ENCODE measurements around the gene ZSCAN12.
A peak's percentile ranks its signal among the peaks of the same experiment; 100 is the strongest.

ZSCAN12 gene

DNA sequence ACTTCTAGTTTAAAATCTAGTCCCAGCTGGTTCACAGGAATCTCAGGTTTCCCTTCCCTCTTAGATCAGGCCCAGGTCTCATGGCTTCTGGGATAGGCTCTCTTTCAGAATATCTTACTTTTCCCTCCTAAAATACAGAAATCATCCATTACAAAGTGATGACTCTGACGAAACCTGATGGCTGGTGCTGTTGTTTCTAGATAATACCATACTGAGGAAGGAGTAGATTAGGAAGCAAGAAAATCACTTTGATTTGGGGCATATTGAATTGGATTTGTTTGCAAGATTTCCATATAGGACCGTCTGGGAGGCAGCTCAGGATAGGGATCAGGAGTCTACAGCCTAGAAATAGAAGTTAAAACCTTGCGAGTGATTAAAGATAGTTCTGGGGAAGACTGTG, 46.2 kb downstream of the ZSCAN12 start:
- DNase-seq = no peak

DNA sequence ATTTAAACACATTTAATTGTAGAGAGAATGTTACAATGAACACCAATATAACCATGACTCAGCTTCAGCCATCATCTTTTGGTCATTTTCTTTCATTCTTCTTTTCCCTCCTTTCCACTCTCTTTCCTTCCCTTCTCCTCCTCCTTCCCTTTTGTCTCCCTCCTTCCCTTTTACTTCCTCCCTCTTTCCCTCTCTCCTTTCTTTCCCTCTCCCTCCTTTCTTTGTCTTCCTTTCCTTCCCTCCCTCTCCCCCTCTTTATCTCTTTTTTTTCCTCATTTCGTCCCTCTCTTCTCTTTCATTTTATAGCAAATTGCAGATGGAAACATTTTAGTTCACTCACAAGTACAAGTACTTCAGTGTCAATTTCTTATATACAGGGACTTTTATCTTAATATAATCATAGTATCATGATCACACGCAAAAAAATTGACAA, 48.0 kb downstream of the ZSCAN12 start:
- no peak for DNase-seq

DNA sequence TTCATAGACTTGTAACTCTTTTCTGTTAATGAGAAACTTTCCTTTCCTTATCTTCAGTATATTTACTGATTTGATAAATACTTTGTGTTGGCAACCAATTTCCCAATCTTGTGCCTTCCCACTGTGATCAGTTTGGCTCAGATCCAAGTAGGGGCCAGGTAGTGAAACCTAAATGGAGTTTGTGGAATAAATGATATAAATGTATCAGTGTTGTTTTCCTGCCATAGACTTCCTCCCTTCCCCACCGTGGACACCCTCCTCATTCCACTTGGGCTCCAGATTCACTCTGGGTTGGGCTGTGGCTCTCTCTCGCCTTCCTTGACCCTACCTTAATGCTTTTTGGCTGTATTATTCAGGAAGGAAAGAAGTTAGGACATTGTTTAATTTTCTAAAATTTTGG, 48.5 kb downstream of the ZSCAN12 start:
- no peak for DNase-seq

DNA sequence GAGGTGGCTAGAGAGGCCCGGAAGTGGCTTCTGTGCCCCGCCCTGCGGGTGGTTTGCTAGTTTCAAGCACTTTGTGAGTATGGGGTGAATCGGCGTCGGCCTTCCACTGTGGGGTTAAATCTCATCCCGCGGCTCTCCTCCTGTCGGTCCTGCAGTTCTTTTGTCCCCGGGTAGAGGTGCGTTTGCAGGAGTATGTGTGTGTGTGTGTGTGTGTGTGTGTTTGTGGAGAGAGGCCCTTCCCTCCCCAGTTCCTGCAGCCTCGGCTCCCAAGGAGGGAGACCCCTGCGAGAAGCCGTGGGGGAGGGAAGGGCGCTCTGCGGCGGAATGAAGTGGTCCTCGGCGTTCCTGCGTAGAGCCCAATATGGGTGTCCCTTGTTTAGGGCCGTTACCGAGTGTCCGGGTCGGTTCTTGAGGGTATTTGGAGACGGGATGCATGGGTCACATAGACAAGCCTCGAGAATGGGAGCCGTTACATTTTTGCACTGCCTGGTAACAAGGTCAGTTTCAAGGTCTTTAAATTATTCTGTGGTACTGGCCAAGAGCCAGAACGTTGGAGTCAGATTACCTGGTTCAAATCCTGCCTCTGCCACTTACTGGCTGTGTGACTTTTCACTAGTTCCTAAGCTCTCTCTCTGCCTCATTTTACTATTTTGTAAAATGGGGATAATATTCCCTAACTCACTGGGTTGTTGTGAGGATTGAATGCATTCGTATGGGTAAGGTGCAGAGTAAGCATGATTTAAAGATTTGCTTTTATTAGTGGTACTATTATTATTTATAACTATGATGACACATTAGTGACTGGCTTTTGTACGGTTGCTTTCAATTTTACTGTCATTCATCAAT, 49.4 kb downstream of the ZSCAN12 start, which contains the start of gene ZKSCAN3:
TSS of gene ZKSCAN3 (plus strand) at position 56 of the 846 bp plus-strand sequence. CDS start 9,640 bp downstream, outside the sequence.
- peak; percentile 80 for DNase-seq

DNA sequence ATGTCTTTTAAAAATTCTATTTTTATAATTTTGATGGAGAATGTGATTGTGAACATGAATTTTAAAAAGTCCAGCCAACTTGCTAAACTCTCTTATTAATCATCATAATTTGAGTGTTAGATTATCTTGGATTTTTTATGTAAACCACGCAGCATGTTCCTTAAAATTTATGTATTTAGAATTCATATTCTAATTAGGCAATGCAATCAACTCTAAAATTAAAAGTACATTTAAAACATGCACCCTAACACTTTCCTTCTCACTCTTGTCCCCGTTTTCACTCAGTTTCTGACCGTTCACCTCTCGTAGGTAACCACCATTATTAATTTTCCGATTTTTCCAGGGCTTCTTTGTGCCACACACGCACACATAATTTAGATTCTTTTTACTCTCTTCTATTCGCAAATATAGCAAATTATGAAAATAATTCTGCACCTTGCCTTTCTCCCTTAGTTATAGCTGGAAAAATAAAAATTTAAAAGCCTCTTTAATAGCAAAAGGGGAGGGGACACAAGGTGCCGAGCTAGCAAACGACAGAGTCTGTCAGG, 50.1 kb downstream of the ZSCAN12 start:
- no peak for DNase-seq

DNA sequence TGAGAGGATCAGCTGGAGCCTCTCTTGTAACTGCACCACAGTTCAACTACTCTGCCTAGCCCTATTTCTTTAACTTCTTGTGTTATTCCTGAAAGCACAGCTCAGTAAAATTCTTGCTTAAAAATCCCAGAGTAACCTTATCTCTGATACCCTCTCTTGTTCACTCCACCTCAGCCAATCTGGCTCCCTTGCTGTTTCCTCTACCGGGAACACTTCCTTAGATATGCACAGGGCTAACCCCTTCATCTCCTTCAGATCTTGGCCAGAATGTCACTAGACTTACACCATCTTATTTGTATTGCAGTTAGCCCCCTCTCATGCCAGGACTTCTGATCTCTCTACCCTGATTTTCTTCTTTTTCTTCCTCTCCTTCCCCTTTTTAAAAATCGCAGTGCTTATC, 52.4 kb downstream of the ZSCAN12 start:
- DNase-seq = no peak

DNA sequence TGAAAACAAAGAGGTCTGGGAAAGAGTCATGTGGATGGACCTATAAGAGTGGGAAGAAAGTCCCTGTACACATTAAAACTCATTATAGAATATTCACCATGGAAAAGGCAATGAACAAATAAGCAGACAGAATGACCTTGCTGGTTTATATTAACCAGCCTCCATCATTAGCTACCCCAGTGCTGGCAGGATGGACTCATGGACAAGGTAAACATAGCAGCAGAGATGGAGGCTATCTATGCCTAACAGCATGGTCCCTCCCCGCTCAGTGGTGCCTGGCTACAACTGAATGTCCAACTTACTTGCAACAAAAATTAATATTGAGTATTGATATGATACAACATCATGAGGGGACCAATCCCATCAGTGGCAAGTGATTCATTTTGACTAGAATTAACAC, 54.3 kb downstream of the ZSCAN12 start:
- no peak for DNase-seq

DNA sequence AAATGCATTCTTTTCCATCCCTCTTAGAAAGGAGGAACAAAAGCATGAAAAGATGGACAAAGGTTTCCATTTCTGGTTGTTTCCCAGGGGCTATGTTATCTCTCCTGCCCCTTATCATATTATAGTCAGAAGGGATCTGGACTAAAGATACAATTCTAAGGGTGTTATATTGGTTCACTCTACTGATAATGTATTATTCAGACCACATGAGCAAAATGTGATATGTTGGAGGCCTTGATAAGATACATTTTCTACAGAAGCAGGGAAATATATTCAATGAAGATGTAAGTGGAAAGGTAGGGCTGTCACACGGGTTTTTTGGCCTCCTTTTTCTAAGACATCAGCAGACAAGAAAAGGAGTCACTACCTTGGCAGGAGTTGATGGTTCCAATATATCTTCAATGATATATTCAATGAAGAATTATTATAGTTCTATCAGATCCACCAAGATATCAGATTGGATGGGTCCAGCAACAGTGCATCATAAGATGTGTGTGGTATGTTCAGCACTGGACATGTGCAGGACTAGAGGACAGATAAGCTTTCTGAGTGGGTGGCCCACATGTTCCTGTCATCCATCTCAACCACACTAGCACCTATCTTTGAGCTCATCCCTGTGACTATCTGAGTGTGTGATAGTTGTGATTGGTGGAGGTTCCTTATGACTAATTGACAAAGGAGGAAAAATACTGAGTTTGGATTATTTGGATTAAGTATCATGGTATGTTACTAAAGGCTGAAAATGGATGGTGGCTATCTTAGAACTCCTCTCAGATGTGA, 55.5 kb downstream of the ZSCAN12 start:
- DNase-seq = no peak

DNA sequence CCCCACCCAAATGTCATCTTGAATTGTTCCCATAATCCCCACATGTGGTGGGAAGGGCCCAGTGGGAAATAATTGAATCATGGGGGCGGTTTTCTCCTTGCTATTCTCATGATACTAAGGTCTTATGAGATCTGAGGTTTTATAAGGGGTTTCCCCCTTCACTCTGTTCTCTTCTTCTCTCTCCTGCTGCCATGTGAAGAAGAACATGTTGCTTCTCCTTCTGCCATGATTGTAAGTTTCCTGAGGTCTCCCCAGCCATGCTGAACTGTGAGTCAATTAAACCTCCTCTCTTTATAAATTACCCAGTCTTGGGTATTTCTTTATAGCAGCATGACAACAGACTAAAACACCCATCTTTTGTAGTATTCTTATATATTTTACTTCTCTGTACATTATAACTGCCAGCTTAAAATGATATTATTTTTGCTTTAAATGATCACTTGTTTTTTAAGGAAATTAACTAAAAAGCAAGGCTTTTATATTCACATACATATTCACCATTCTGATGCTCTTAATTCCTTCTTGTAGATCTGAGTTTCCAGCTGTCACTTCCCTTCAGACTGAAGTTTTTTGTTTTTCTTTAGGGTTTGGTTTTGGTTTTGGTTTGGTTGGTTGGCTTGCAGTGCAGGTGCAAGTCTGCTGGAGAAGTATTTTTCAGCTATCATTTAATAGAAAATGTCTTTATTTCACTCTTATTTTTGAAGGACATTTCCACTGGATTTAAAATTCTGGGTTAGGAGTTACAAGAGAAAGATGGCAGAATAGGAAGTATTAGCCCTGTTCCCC, 59.0 kb downstream of the ZSCAN12 start:
- DNase-seq = no peak

DNA sequence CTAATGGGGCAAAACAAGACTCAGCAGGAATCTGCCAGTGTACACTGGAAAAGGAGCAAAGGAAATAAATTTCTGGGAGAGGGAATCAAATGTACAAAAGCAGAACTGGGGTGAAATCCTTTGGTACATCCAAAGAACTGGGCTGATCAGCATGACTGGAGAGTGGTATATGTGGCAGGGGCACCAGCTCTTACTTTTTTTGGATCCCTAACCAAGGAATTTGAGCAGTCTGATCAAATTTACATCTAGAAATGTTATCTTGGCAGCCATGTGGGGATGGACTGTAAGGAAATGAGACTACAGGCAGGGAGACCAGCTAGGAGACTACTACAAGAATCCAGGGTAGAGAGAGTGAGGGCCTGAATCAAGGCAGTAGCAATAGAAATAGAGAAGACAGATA, 62.4 kb downstream of the ZSCAN12 start:
- no peak for DNase-seq

DNA sequence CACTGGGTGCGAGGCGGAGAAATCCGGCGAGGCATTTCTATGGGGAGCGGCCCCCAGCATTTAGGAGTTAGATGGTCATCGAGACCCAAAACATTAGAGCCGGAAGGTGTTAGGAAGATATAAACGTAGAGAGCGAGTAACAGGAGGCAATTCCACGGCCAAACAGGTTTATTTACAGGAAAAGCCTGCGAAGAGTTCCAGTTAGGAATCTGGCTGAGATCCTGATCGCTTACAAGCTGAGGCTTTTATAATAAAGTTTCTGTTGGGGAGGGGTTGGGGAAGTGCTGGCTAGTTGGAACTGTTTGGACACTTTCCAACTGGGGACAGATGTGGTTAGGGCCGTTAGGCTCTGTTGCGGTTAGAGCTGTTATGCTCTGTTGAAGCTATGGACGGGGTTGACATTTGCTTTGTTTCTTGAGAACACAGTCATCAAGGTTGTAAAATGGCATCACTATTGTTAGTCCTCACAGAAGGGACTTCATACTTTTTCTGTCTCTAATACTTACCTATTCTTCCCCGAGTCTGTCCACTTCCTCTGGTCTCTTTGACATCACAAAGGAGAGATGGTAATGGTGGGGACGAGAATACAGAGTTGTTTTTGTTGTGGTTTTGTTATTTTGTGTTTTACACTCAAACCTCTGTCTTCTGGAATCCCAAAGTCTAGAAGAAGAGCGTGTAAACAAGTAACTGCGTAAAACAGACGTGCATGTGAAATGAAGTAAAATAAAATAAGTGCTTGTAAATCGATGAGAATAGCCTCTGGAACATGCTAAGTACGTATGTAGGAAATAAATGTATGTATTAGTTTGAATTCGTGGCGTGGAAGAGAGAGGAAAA, 63.0 kb downstream of the ZSCAN12 start:
- peak; percentile 43 for DNase-seq

DNA sequence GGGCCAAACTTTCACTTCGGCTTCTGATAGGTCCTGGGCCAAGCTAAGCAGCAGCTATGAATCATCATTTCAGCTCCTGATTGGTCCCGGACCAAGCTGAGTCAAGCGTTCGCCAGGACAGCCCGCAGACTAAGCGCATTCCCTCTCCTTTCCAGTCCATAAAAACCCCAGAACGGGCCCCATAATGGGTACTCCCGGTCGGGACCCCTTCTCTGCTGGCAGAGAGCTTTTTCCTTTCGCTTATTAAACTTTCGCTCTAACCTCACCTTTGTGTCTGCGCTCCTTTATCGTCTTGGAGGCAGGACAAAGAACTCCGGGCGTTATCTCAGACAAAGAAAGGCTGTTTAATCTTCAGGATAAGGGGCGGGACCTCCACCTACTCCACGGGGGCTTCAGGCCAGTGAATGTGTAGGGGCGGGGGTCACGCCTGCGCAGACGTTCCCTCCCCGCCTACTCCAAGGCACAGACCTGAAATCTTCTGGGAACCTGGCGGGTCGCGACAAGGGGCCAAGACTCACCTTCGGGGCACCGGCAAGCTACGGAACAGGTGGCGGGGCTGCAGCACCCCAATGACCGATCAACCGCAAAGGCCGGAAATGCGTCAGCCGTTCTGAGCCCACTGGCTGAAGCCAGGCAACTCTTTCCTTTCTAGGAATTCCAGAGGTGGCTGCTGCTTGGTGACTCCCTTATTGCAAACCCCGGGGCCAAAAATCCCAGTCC, 63.8 kb downstream of the ZSCAN12 start, which contains the start of gene ZSCAN31:
TSS of gene ZSCAN31 (minus strand) at position 585 of the 720 bp plus-strand sequence. CDS start 6,465 bp downstream, outside the sequence.
- DNase-seq = peak; percentile 87

DNA sequence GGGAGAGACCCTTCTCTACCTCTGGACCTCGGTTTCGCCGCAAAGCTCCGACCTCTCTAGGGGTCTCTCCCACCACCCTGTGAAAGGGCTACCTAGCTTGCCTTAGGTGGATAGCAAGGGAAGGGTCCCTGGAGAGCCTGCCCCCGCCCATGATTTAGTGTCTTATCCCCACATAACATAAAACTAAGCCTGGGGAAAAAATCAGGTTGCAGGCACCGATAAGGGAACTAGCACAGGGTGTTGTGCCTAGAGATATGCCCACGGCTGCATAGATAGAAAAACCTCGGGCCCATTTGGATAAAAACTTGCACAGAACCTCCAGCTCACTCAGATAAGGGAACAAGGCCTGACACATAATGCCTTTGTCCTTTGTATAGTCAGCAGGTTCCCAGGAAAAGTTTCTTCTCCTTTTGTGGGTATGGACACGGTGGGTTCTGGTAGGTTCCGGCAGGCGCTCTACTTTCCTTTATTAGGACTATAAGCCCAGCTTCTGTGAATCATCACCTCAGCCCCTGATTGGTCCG, 64.4 kb downstream of the ZSCAN12 start:
- DNase-seq = no peak

DNA sequence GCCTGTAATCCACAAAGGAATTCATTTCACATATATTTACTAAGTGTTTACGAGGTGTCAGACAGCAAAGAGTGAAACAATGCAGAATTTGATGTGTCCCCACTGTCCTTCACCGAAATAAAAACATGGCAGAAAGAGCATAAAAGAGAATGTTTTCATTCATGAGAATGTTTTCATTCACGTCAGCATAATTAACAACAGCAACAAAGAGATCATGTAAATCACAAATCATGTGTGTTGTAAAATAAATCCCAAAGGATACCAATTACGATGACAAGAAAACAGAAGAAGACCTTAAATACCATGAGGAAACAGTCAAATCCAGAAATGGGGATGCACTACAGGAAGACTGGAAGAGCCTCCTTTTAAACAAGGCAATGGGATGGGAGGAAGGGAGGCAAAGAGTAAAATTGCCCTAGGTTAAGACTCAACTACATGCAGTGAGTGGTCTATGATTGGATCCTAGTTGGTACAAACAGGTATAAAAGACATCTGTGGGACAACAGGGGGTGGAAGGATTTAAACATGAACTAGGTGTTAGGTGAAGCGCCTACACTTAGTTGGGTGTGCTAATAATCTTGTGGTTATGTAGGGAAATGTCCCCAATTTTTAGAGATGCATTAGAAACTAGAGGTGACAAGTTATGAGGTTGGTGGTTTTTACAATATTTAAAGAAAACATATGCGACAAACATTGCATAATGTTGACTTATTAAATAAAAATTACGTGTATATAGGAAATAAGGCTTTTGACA, 65.1 kb downstream of the ZSCAN12 start:
- DNase-seq = peak; percentile 5

DNA sequence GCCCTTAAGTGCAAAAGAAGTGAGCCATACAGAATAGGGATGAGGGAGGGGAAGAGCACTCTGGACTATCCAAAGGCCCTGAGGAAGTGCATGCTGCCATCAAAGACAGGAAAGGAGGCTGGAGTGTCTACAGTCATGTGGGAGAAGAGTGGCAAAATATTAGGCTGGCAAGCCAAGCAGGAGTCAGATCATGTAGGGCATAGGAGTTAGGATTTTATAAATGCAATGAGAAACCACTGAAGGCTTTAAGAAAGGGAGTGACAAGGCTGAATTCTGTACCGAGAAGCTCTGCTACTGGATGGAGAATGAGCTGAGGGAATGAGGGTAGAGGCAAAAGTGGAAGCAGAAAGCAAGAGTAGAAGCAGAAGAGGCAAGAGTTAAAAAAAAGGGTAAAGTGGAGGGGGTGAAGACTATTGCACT, 65.9 kb downstream of the ZSCAN12 start:
- DNase-seq = no peak

DNA sequence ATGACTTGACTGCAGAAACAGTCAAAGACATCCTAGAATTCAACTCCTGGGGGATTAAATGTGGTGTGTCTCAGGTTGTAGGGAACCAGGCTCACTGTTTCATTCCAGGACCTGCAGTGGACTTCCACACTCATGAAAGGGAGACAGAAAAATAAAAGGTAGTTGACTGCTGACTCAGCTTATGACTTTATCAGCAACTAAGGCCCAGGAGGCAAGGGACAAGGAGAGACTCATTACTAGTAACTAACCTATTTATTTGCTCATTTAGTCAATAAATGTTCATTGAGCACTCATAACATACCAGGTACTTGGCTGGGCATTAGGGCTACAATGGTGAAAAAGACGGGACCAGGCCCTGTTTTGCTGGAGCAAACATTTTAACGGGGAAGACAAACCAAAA, 66.5 kb downstream of the ZSCAN12 start:
- DNase-seq = no peak

DNA sequence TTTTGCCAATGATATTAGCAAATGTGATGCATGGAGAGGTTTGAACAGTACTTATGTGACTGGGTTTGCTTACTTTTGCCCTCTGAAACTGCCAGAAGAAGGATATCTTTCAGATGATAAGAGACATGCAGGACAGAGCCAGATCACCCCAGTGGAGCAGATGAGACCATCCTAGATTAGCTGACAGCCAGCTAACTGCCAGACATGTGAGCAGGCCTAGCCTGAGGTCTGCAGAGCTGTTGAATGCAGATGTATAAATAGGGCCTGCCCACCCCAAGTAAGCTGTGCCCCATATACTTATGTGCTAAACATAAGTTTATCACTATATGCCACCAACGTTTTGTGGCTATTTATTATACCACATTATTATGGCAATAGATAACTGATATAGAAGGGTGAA, 69.5 kb downstream of the ZSCAN12 start:
- no peak for DNase-seq
